ENCODE measurements around the gene CASP2. TPM values are rescaled to one million over a fixed set of nuclear protein-coding genes. Genes with fewer than 3 reads are reported as not detected.

The CASP2 gene
- total RNA-seq, 2 experiments from 2014 or later: 117 to 129 TPM

GRCh38 chr7:143250199-143250598 lies 38.0 kb upstream of the CASP2 start:
- POLR2A ChIA-PET: interaction anchor here (2.5 kb wide), 1 partner anchor 13 kb away, joined by 10 read pairs; the partner anchor contains the start of gene GSTK1
- Mint-ChIP-seq H3K4me3 (no peak overlapping the region), H3K27ac (peak overlapping the region; percentile 79), H3K27me3 (no peaks in the 10 kb centered on the region), H3K36me3 (peaks cover 34% of the 10 kb centered on the region), H3K9me3 (peaks cover 34% of the 10 kb centered on the region), H3K4me1 (ENCODE audit: low read depth) (peaks cover 76% of the 10 kb centered on the region)
- CTCF ChIA-PET: interaction anchor here (1.1 to 3.4 kb wide), 3 partner anchors 9 to 50 kb away, joined by 3 to 24 read pairs (median 8); no protein-coding TSS in a partner anchor
- no peak for DNase-seq
- intact Hi-C loops (cut with micrococcal nuclease): no loop called here

DNA sequence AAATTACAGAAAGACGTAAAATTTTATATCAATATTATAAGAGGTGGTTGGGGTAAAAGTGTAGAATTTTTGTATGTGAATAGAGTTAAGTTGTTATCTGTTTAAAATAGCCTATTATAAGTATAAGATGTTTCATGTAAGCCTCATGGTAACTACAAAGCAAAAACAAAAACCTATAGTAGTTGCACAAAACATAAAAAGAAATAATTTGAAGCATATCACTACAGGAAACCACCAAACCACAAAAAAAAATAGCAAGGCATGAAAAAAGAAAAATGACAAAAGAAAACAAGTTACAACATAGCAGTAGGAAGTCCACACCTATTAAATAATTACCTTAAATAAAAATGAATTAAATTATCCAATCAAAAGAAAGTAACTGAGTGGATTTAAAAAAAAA lies 37.3 kb upstream of the CASP2 start:
- H3K9me3 Mint-ChIP-seq: peaks cover 33% of the 10 kb centered on the region
- no peak for DNase-seq
- H3K4me3 Mint-ChIP-seq: no peak overlapping the region
- peaks cover 76% of the 10 kb centered on the region for H3K4me1 Mint-ChIP-seq (ENCODE audit: low read depth)
- POLR2A ChIA-PET: interaction anchor here (2.5 kb wide), 1 partner anchor 12 kb away, joined by 10 read pairs; the partner anchor contains the start of gene GSTK1
- intact Hi-C loops (cut with micrococcal nuclease): no loop called here
- CTCF ChIA-PET: interaction anchor here (1.1 to 3.4 kb wide), 2 partner anchors 10 to 36 kb away, joined by 3 to 24 read pairs; no protein-coding TSS in a partner anchor
- H3K27ac Mint-ChIP-seq: peak overlapping the region; percentile 79
- H3K27me3 Mint-ChIP-seq: no peaks in the 10 kb centered on the region
- H3K36me3 Mint-ChIP-seq: peaks cover 34% of the 10 kb centered on the region

DNA sequence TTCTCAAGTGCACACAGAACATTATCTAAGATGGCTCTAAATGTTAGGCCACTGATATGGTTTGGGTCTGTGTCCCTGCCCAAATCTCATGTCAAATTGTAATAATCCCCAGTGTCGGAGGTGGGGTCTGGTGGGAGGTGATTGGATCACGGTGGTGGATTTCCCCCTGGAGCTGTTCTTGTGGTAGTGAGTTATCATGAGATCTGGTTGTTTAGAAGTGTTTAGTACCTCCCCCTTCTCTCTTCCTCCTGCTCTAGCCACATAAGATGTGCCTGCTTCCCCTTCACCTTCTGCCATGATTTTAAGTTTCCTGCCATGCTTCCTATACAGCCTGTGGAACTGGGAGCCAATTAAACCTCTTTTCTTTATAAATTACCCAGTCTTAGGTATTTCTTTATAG lies 36.1 kb upstream of the CASP2 start:
- Mint-ChIP-seq H3K27me3 (no peaks in the 10 kb centered on the region), H3K4me3 (no peak overlapping the region), H3K27ac (peak overlapping the region; percentile 30), H3K4me1 (ENCODE audit: low read depth) (peaks cover 73% of the 10 kb centered on the region), H3K9me3 (peaks cover 31% of the 10 kb centered on the region), H3K36me3 (peaks cover 30% of the 10 kb centered on the region)
- intact Hi-C loops (cut with micrococcal nuclease): no loop called here
- CTCF ChIA-PET: interaction anchor here (1.3 to 3.4 kb wide), 2 partner anchors 11 to 48 kb away, joined by 5 to 24 read pairs; no protein-coding TSS in a partner anchor
- POLR2A ChIA-PET: no interaction called here
- DNase-seq: peak; percentile 39

GRCh38 chr7:143255564-143255963 lies 32.6 kb upstream of the CASP2 start:
- H3K4me1 Mint-ChIP-seq (ENCODE audit: low read depth): peaks cover 69% of the 10 kb centered on the region
- H3K27me3 Mint-ChIP-seq: no peaks in the 10 kb centered on the region
- DNase-seq: no peak
- H3K9me3 Mint-ChIP-seq: peaks cover 20% of the 10 kb centered on the region
- POLR2A ChIA-PET: interaction anchor here (0.6 to 1.2 kb wide), 2 partner anchors 8 to 28 kb away, joined by 3 to 6 read pairs; partner anchors contain the start of gene GSTK1
- H3K4me3 Mint-ChIP-seq: no peak overlapping the region
- peaks cover 18% of the 10 kb centered on the region for H3K36me3 Mint-ChIP-seq
- intact Hi-C loops (cut with micrococcal nuclease): no loop called here
- CTCF ChIA-PET: interaction anchor here (0.7 to 4.9 kb wide), 7 partner anchors 8 to 125 kb away, joined by 3 to 43 read pairs (median 4); partner anchors contain the start of genes CASP2 and GSTK1
- H3K27ac Mint-ChIP-seq: peak overlapping the region; percentile 14

GRCh38 chr7:143256325-143256724 lies 31.8 kb upstream of the CASP2 start:
- Mint-ChIP-seq H3K4me1 (ENCODE audit: low read depth) (peaks cover 68% of the 10 kb centered on the region), H3K4me3 (no peak overlapping the region), H3K27me3 (no peaks in the 10 kb centered on the region), H3K36me3 (peaks cover 17% of the 10 kb centered on the region), H3K9me3 (peaks cover 20% of the 10 kb centered on the region), H3K27ac (peak overlapping the region; percentile 46)
- ChIA-PET POLR2A (no interaction called here), CTCF (interaction anchor here (0.9 to 4.9 kb wide), 6 partner anchors 9 to 48 kb away, joined by 3 to 43 read pairs (median 5); no protein-coding TSS in a partner anchor)
- intact Hi-C loops (cut with micrococcal nuclease): no loop called here
- DNase-seq: no peak

GRCh38 chr7:143256932-143257331 lies 31.2 kb upstream of the CASP2 start:
- H3K27ac Mint-ChIP-seq: peak overlapping the region; percentile 46
- intact Hi-C loops (cut with micrococcal nuclease): no loop called here
- H3K36me3 Mint-ChIP-seq: peaks cover 17% of the 10 kb centered on the region
- no peak for DNase-seq
- H3K4me1 Mint-ChIP-seq (ENCODE audit: low read depth): peaks cover 66% of the 10 kb centered on the region
- no peaks in the 10 kb centered on the region for H3K27me3 Mint-ChIP-seq
- no peak overlapping the region for H3K4me3 Mint-ChIP-seq
- ChIA-PET CTCF (interaction anchor here (0.6 to 4.9 kb wide), 9 partner anchors 9 to 177 kb away, joined by 3 to 43 read pairs (median 3); no protein-coding TSS in a partner anchor), POLR2A (no interaction called here)
- H3K9me3 Mint-ChIP-seq: peaks cover 20% of the 10 kb centered on the region

- peaks cover 18% of the 10 kb centered on the region for H3K9me3 Mint-ChIP-seq
- peaks cover 65% of the 10 kb centered on the region for H3K4me1 Mint-ChIP-seq (ENCODE audit: low read depth)
- no peak overlapping the region for H3K4me3 Mint-ChIP-seq
- ChIA-PET POLR2A (no interaction called here), CTCF (interaction anchor here (0.6 to 4.9 kb wide), 9 partner anchors 10 to 178 kb away, joined by 3 to 43 read pairs (median 5); no protein-coding TSS in a partner anchor)
- DNase-seq: no peak
- peaks cover 15% of the 10 kb centered on the region for H3K36me3 Mint-ChIP-seq
- H3K27me3 Mint-ChIP-seq: no peaks in the 10 kb centered on the region
- H3K27ac Mint-ChIP-seq: no peak overlapping the region
- intact Hi-C loops (cut with micrococcal nuclease): no loop called here
Measured at GRCh38 chr7:143257501-143257900, 30.6 kb upstream of the CASP2 start.

GRCh38 chr7:143258831-143259230 lies 29.3 kb upstream of the CASP2 start:
- intact Hi-C loops (cut with micrococcal nuclease): loop anchor here (1.0 kb wide), 1 partner anchor 20 kb away; no protein-coding TSS in a partner anchor
- peak overlapping the region; percentile 30 for H3K4me3 Mint-ChIP-seq
- POLR2A ChIA-PET: no interaction called here
- peaks cover 11% of the 10 kb centered on the region for H3K36me3 Mint-ChIP-seq
- peak; percentile 49 for DNase-seq
- no peaks in the 10 kb centered on the region for H3K27me3 Mint-ChIP-seq
- H3K4me1 Mint-ChIP-seq (ENCODE audit: low read depth): peaks cover 65% of the 10 kb centered on the region
- H3K9me3 Mint-ChIP-seq: peaks cover 11% of the 10 kb centered on the region
- CTCF ChIA-PET: interaction anchor here (0.9 to 4.9 kb wide), 6 partner anchors 12 to 121 kb away, joined by 3 to 43 read pairs (median 6); no protein-coding TSS in a partner anchor
- peak overlapping the region; percentile 63 for H3K27ac Mint-ChIP-seq

- ChIA-PET CTCF (interaction anchor here (1.3 to 2.8 kb wide), 3 partner anchors 20 to 45 kb away, joined by 6 to 14 read pairs (median 9); no protein-coding TSS in a partner anchor), POLR2A (interaction anchor here (1.2 kb wide), 1 partner anchor 124 kb away, joined by 4 read pairs; no protein-coding TSS in a partner anchor)
- Mint-ChIP-seq H3K36me3 (peaks cover 14% of the 10 kb centered on the region), H3K9me3 (peaks cover 5% of the 10 kb centered on the region), H3K27ac (peak overlapping the region; percentile 5), H3K4me3 (no peak overlapping the region), H3K4me1 (ENCODE audit: low read depth) (peaks cover 67% of the 10 kb centered on the region), H3K27me3 (no peaks in the 10 kb centered on the region)
- intact Hi-C loops (cut with micrococcal nuclease): loop anchor here (1.0 to 5.0 kb wide), 2 partner anchors 20 to 48 kb away; no protein-coding TSS in a partner anchor
- no peak for DNase-seq
Measured at GRCh38 chr7:143259765-143260164, 28.4 kb upstream of the CASP2 start.

DNA sequence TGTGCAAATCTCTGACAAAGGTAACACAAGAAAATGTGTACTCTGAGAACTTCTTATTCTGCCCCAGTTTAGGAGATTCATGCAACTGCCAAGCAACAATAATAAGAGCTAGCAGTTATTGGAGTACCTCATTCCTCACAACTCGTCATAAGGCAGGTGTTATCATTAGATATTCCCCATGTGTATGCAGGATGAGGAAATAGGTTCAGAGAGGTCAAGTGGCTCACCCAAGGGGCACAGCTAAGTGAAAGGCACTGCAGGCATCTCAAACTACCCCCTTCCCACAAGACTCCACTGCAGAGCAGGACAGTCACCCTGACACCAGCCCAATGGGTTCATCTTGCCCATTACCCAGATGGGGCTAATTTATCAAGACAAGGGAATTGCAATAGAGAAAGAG lies 26.2 kb upstream of the CASP2 start:
- intact Hi-C loops (cut with micrococcal nuclease): loop anchor here (5.0 kb wide), 1 partner anchor 45 kb away; no protein-coding TSS in a partner anchor
- H3K4me3 Mint-ChIP-seq: no peak overlapping the region
- ChIA-PET CTCF (interaction anchor here (0.9 to 2.8 kb wide), 3 partner anchors 22 to 155 kb away, joined by 3 to 18 read pairs (median 9); no protein-coding TSS in a partner anchor), POLR2A (interaction anchor here (1.1 to 2.3 kb wide), 2 partner anchors 12 to 48 kb away, joined by 3 to 10 read pairs; no protein-coding TSS in a partner anchor)
- no peaks in the 10 kb centered on the region for H3K27me3 Mint-ChIP-seq
- H3K27ac Mint-ChIP-seq: peak overlapping the region; percentile 92
- H3K9me3 Mint-ChIP-seq: peaks cover 5% of the 10 kb centered on the region
- peaks cover 60% of the 10 kb centered on the region for H3K4me1 Mint-ChIP-seq (ENCODE audit: low read depth)
- DNase-seq: no peak
- H3K36me3 Mint-ChIP-seq: peaks cover 25% of the 10 kb centered on the region

- ChIA-PET POLR2A (interaction anchor here (0.7 to 3.1 kb wide), 13 partner anchors 8 to 144 kb away, joined by 3 to 27 read pairs (median 6); partner anchors contain the start of gene CASP2), CTCF (interaction anchor here (0.7 to 2.2 kb wide), 13 partner anchors 9 to 153 kb away, joined by 3 to 18 read pairs (median 4); partner anchors contain the start of gene CASP2)
- intact Hi-C loops (cut with micrococcal nuclease): loop anchor here (1.0 to 5.0 kb wide), 4 partner anchors 16 to 44 kb away; partner anchors contain the start of gene CASP2
- H3K27me3 Mint-ChIP-seq: no peaks in the 10 kb centered on the region
- H3K9me3 Mint-ChIP-seq: peaks cover 5% of the 10 kb centered on the region
- peaks cover 35% of the 10 kb centered on the region for H3K36me3 Mint-ChIP-seq
- H3K4me3 Mint-ChIP-seq: peak within 1 kb of the TSS; percentile 91
- H3K27ac Mint-ChIP-seq: peak within 1 kb of the TSS; percentile 92
- DNase-seq: peak; percentile 90
- H3K4me1 Mint-ChIP-seq (ENCODE audit: low read depth): peaks cover 60% of the 10 kb centered on the region
Measured at GRCh38 chr7:143263266-143264195, 24.6 kb upstream of the CASP2 start, which contains the start of gene GSTK1. Gene GSTK1 (plus strand): TSS chr7:143263441. CDS start chr7:143263514, 73 bp downstream.

All from activated CD4-positive, alpha-beta memory T cell treated with anti-CD3 and anti-CD28 coated beads for 36 hours (primary cell).